ENCODE data around the gene ZGLP1.
"Not testable (repeated sequence)": the region's sequence is repeated elsewhere in the genome, so short reads cannot be mapped to it uniquely, and the experiment has no call there.

Gene ZGLP1

GRCh38 chr19:10284065-10284959 lies 25.3 kb downstream of the ZGLP1 start:
- ATAC-seq (ENCODE audit: insufficient read depth, low read depth) (no peak), DNase-seq (no peak)
- Histone ChIP-seq H3K9me3 (ENCODE audit: insufficient read depth, low read length, severe bottlenecking) (no peaks in the 10 kb centered on the region), H3K4me2 (ENCODE audit: insufficient read depth, low read length) (no peak overlapping the region), H3K4me1 (ENCODE audit: insufficient read depth, low read length) (peaks cover 23% of the 10 kb centered on the region), H2AFZ (ENCODE audit: low read depth, low read length) (no peak overlapping the region), H4K20me1 (ENCODE audit: insufficient read depth, low read length) (no peaks in the 10 kb centered on the region), H3K27me3 (ENCODE audit: insufficient read depth, low read length, poor library complexity) (no peaks in the 10 kb centered on the region), H3K36me3 (ENCODE audit: insufficient read depth, low read length) (peaks cover 17% of the 10 kb centered on the region), H3K9ac (ENCODE audit: low read depth, low read length) (no peak overlapping the region), H3K27ac (ENCODE audit: low read length) (no peak overlapping the region), H3K4me3 (ENCODE audit: low read depth in 1 of 2, low read length in 2 of 2) (no peak overlapping the region), H3K79me2 (ENCODE audit: insufficient read depth, low read length) (no peaks in the 10 kb centered on the region)
- TF ChIP-seq EZH2 (IDR thresholded peaks at IDR 0.05; ENCODE audit: borderline replicate concordance, low read depth, low read length, severe bottlenecking), result no peak
- TF ChIP-seq CTCF (IDR thresholded peaks at IDR 0.05; ENCODE audit: borderline replicate concordance, extremely low read depth, low read length, poor library complexity, severe bottlenecking), result no peak

GRCh38 chr19:10283301-10284064 lies 26.1 kb downstream of the ZGLP1 start:
- no peaks in the 10 kb centered on the region for H3K79me2 ChIP-seq (ENCODE audit: insufficient read depth, low read length)
- no peak overlapping the region for H2AFZ ChIP-seq (ENCODE audit: low read depth, low read length)
- no peak overlapping the region for H3K4me2 ChIP-seq (ENCODE audit: insufficient read depth, low read length)
- no peaks in the 10 kb centered on the region for H3K9me3 ChIP-seq (ENCODE audit: insufficient read depth, low read length, severe bottlenecking)
- no peak overlapping the region for H3K4me3 ChIP-seq (ENCODE audit: low read depth in 1 of 2, low read length in 2 of 2)
- no peaks in the 10 kb centered on the region for H3K27me3 ChIP-seq (ENCODE audit: insufficient read depth, low read length, poor library complexity)
- no peak overlapping the region for H3K27ac ChIP-seq (ENCODE audit: low read length)
- ATAC-seq (ENCODE audit: insufficient read depth, low read depth) (no peak), DNase-seq (no peak)
- no peaks in the 10 kb centered on the region for H4K20me1 ChIP-seq (ENCODE audit: insufficient read depth, low read length)
- no peak overlapping the region for H3K9ac ChIP-seq (ENCODE audit: low read depth, low read length)
- TF ChIP-seq EZH2 (IDR thresholded peaks at IDR 0.05; ENCODE audit: borderline replicate concordance, low read depth, low read length, severe bottlenecking), result no peak
- TF ChIP-seq CTCF (IDR thresholded peaks at IDR 0.05; ENCODE audit: borderline replicate concordance, extremely low read depth, low read length, poor library complexity, severe bottlenecking), result no peak
- H3K4me1 ChIP-seq (ENCODE audit: insufficient read depth, low read length), result peaks cover 23% of the 10 kb centered on the region
- peaks cover 17% of the 10 kb centered on the region for H3K36me3 ChIP-seq (ENCODE audit: insufficient read depth, low read length)

- H3K79me2 ChIP-seq (ENCODE audit: insufficient read depth, low read length); ATAC-seq (ENCODE audit: insufficient read depth, low read depth); H3K27ac ChIP-seq (ENCODE audit: low read length); DNase-seq; H3K27me3 ChIP-seq (ENCODE audit: insufficient read depth, low read length, poor library complexity); H3K9me3 ChIP-seq (ENCODE audit: insufficient read depth, low read length, severe bottlenecking); H3K4me2 ChIP-seq (ENCODE audit: insufficient read depth, low read length); H3K9ac ChIP-seq (ENCODE audit: low read depth, low read length); H3K4me3 ChIP-seq (ENCODE audit: low read depth in 1 of 2, low read length in 2 of 2); H2AFZ ChIP-seq (ENCODE audit: low read depth, low read length); H4K20me1 ChIP-seq (ENCODE audit: insufficient read depth, low read length): not testable (repeated sequence)
- Histone ChIP-seq H3K4me1 (ENCODE audit: insufficient read depth, low read length) (peaks cover 17% of the 10 kb centered on the region), H3K36me3 (ENCODE audit: insufficient read depth, low read length) (peaks cover 17% of the 10 kb centered on the region)
These were observed 27.6 kb downstream of the ZGLP1 start for GRCh38 chr19:10282043-10282442.

Data from DND-41 (cell line).